ENCODE measurements around the gene TPRA1. TPM values are rescaled to one million over a fixed set of nuclear protein-coding genes. Genes with fewer than 3 reads are reported as not detected.

The TPRA1 gene
- total and polyA plus RNA-seq, 8 donors, result 10.1 to 46.4 (median 19.6) TPM

DNA sequence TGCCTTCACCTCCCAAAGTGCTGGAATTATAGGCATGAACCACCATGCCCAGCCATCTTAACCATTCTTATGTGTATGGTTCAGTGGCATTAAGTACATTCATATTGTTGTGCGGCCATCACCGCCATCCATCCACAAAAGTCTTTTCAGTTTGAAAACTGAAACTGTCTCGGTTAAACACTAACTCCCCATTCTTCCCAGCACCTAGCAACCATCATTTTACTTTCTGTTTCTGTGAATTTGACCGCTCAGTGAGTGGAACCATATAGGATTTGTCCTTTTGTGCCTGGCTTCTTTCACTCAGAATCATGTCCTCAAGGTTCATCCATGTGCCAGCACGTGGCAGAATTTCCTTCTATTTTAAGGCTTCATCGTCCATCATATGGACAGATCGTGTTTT, 13.5 kb upstream of the TPRA1 start:
- intact Hi-C loops (cut with DNase I; ENCODE audit: low total_unique reads), result no loop called here
- Histone ChIP-seq H3K27me3 (no peaks in the 10 kb centered on the region), H3K9me3 (no peaks in the 10 kb centered on the region), H3K4me1 (peaks cover 0 to 16% (median 2%) of the 10 kb centered on the region in 4 donors), H3K4me3 (no peak overlapping the region), H3K27ac (no peak overlapping the region), H3K36me3 (peaks cover 21 to 62% (median 51%) of the 10 kb centered on the region in 4 donors)
- no peak for DNase-seq
- 85 to 91% (median 89%) methylated on average over 7 of the region's 7 CpGs for WGBS, 5 donors
- TF ChIP-seq POLR2A (IDR thresholded peaks at IDR 0.05), result no peak
- TF ChIP-seq POLR2AphosphoS5 (IDR thresholded peaks at IDR 0.05), result no peak
- TF ChIP-seq, protein P1, sequence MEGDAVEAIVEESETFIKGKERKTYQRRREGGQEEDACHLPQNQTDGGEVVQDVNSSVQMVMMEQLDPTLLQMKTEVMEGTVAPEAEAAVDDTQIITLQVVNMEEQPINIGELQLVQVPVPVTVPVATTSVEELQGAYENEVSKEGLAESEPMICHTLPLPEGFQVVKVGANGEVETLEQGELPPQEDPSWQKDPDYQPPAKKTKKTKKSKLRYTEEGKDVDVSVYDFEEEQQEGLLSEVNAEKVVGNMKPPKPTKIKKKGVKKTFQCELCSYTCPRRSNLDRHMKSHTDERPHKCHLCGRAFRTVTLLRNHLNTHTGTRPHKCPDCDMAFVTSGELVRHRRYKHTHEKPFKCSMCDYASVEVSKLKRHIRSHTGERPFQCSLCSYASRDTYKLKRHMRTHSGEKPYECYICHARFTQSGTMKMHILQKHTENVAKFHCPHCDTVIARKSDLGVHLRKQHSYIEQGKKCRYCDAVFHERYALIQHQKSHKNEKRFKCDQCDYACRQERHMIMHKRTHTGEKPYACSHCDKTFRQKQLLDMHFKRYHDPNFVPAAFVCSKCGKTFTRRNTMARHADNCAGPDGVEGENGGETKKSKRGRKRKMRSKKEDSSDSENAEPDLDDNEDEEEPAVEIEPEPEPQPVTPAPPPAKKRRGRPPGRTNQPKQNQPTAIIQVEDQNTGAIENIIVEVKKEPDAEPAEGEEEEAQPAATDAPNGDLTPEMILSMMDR (IDR thresholded peaks at IDR 0.05), result no peak
- TF ChIP-seq EP300 (IDR thresholded peaks at IDR 0.05), result no peak

DNA sequence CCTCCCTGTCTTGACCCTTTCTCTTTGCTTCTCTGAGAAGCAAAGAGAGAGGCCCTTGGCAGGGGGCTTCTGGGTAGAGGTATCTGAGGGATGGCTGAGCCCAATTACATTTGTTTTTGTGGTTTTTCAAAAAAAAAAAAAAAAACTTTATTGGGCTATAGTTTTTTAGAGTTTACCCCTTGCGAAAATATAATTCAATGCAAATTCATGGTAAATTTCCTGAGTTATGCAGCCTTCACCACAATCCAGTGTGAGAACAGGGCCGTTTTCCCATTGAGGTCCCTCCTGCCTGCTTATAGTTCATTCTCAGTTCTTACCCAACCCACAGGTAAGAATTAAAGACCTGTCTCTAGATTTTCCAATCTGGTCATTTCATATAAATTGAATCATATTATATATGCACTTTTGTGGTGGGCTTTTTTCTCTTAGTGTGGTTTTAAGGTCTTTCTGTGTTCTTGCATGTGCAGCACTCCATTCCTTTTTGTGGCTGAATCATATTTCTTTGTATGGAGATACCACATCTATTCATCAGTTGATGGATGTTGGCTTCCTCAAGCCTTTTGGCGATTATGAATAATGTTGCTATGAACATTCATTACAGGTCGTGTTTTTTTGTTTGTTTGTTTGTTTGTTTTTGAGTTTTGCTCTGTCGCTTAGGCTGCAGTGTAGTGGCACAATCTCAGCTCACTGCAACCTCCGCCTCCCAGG, 10.4 kb upstream of the TPRA1 start:
- Histone ChIP-seq H3K4me1 (peaks cover 4 to 31% (median 16%) of the 10 kb centered on the region in 4 donors), H3K9me3 (no peaks in the 10 kb centered on the region), H3K27me3 (no peaks in the 10 kb centered on the region), H3K36me3 (peaks cover 3 to 31% (median 19%) of the 10 kb centered on the region in 4 donors), H3K4me3 (no peak overlapping the region), H3K27ac (no peak overlapping the region)
- 79 to 85% (median 85%) methylated on average over 6 of the region's 6 CpGs for WGBS, 5 donors
- no peak for TF ChIP-seq POLR2AphosphoS5 (IDR thresholded peaks at IDR 0.05)
- TF ChIP-seq POLR2A (IDR thresholded peaks at IDR 0.05), result no peak
- TF ChIP-seq, protein P1 (IDR thresholded peaks at IDR 0.05), result no peak
- no peak for TF ChIP-seq EP300 (IDR thresholded peaks at IDR 0.05)
- no peak for DNase-seq
- intact Hi-C loops (cut with DNase I; ENCODE audit: low total_unique reads), result no loop called here

DNA sequence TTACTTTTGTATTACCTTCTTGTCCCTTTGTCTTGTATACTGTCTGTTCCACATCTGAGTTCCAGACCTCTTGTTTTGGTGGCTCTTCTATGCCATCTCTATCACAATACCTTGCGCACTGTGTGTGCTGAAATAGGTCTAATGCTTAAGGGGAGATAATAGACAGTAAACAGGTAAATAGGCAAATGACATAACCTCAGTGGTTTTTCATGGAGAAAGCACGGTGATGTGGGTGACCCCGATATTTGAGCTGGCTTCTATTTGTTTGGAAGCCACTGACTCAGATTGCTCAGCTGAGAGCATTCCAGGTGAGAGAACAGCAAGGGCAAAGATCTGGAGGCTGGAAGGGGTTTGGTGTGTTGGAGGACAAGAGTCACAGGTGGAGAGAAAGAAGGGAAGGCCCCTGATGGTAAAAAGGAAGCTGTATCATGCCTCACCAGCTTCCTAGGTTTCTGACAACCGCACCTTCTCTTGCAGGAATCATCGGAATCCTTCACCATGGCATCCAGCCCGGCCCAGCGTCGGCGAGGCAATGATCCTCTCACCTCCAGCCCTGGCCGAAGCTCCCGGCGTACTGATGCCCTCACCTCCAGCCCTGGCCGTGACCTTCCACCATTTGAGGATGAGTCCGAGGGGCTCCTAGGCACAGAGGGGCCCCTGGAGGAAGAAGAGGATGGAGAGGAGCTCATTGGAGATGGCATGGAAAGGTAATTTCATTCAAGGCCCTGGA, 8.5 kb upstream of the TPRA1 start:
- no peak for TF ChIP-seq POLR2A (IDR thresholded peaks at IDR 0.05)
- TF ChIP-seq, protein P1 (IDR thresholded peaks at IDR 0.05), result no peak
- TF ChIP-seq POLR2AphosphoS5 (IDR thresholded peaks at IDR 0.05), result no peak
- no peak for TF ChIP-seq EP300 (IDR thresholded peaks at IDR 0.05)
- intact Hi-C loops (cut with DNase I; ENCODE audit: low total_unique reads), result no loop called here
- Histone ChIP-seq H3K9me3 (no peaks in the 10 kb centered on the region), H3K36me3 (peaks cover 0 to 12% (median 2%) of the 10 kb centered on the region in 4 donors), H3K27me3 (no peaks in the 10 kb centered on the region), H3K4me1 (peaks cover 4 to 31% (median 16%) of the 10 kb centered on the region in 4 donors), H3K27ac (peak overlapping the region in 4 of 5 donors; percentile 67 to 84 (median 78)), H3K4me3 (peak overlapping the region; percentile 53 to 71 (median 60))
- 36 to 52% (median 40%) methylated on average over 13 to 14 of the region's 14 CpGs for WGBS, 5 donors
- DNase-seq, result no peak

DNA sequence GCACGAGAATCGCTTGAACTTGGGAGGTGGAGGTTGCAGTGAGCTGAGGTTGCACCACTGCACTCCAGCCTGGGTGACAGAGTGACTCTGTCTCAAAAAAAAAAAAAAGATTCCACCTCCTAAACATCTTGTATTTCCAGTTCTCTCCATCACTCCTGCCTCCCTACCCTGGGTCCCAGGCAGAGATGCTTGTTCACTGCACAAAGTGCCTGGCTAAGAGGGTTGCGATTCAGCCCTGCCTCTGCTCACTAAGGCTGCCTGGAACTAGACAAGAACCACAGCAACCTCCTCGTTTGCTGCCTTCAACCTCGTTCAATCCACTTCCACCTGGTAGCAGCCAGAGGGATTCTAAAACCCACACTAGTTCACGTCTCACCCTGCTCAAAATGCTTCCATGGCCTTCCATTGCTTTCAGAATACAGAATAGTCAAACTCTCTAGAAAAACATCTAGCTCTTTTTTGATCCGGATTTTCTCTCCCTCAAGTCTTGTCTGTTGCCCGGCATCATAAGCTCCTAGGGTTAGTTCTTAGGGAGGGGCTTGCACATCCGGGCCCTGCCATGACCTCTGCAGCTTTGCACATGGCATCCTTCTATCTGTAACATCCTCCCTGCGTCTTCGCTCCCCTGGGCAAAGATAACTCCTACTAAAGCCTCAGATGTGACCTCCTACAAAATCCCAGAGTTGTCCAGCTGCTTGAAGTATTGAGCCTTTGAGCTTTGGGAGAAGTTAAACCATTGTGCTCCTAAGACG, 6.7 kb upstream of the TPRA1 start:
- no peaks in the 10 kb centered on the region for H3K27me3 ChIP-seq
- TF ChIP-seq, protein P1 (IDR thresholded peaks at IDR 0.05), result no peak
- TF ChIP-seq EP300 (IDR thresholded peaks at IDR 0.05) (no peak), POLR2AphosphoS5 (IDR thresholded peaks at IDR 0.05) (no peak), POLR2A (IDR thresholded peaks at IDR 0.05) (no peak)
- H3K36me3 ChIP-seq, result peaks cover 0 to 5% (median 0%) of the 10 kb centered on the region in 4 donors
- H3K27ac ChIP-seq, result peak overlapping the region in 1 of 5 donors; percentile 77
- peaks cover 4 to 31% (median 16%) of the 10 kb centered on the region in 4 donors for H3K4me1 ChIP-seq
- no peaks in the 10 kb centered on the region for H3K9me3 ChIP-seq
- no peak for DNase-seq
- 77 to 84% (median 81%) methylated on average over 12 of the region's 12 CpGs for WGBS, 5 donors
- peak overlapping the region; percentile 53 to 71 (median 60) for H3K4me3 ChIP-seq
- intact Hi-C loops (cut with DNase I; ENCODE audit: low total_unique reads), result no loop called here
